Measurements from ENCODE around the gene TNFRSF6B.
"Not testable (repeated sequence)": the region's sequence is repeated elsewhere in the genome, so short reads cannot be mapped to it uniquely, and the experiment has no call there.

The TNFRSF6B gene

GRCh38 chr20:63709149-63709527, 12.7 kb downstream of the TNFRSF6B start:
- DNase-seq, result no peak

DNA sequence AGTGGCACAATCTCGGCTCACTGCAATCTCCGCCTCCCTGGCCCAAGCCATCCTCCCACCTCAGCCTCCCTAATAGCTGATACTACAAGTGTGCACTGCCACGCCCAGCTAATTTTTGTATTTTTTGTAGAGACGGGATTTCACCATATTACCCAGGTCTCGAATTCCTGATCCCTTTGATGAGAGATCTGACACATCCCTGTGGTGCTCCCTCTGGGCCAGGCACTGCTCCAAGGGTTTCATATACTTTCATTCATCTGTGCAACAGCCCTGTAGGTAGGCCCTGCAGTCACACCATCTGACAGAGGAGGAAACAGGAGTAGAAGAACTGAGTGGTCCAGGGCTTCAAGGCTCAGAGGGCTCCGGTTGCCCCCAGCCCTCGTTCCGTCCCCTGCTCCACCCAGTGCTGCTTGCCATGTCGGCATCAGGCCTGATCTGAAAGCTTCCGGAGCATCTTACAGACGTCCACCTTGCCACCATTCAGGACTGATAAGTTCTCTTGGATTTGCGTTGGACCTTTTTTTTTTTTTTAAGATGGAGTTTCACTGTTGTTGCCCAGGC, 14.7 kb downstream of the TNFRSF6B start:
- no peak for DNase-seq

- DNase-seq, result no peak
Measured at GRCh38 chr20:63712191-63712590, 15.7 kb downstream of the TNFRSF6B start.

GRCh38 chr20:63714858-63715257, 18.4 kb downstream of the TNFRSF6B start:
- DNase-seq, result no peak

GRCh38 chr20:63718996-63719395, 22.5 kb downstream of the TNFRSF6B start:
- no peak for DNase-seq

GRCh38 chr20:63722967-63723622, 26.6 kb downstream of the TNFRSF6B start:
- not testable (repeated sequence) for DNase-seq

DNA sequence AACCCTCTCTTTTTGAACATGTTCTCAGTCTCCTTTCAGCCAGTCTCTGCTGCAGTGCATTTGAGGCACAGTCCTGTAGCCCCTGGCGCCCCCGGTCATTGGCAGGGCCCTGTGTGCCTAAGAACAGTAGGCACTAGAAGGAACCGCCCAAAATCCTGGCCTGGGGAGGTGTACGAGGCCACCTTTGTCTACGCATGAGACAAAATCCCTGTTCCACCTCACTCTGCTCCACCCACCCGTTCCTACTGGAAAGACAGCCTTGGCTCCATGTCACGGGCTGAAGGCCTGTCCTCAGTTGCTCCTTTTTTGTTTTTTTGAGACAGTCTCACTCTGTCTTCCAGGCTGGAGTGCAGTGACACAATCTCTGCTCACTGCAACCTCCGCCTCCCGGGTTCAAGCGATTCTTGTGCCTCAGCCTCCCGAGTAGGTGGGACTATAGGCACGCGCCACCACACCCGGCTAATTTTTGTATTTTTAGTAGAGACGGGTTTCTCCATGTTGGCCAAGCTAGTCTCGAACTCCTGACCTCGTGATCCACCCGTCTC, 33.8 kb downstream of the TNFRSF6B start:
- DNase-seq, result not testable (repeated sequence)

GRCh38 chr20:63731410-63731809, 35.0 kb downstream of the TNFRSF6B start:
- no peak for DNase-seq

DNA sequence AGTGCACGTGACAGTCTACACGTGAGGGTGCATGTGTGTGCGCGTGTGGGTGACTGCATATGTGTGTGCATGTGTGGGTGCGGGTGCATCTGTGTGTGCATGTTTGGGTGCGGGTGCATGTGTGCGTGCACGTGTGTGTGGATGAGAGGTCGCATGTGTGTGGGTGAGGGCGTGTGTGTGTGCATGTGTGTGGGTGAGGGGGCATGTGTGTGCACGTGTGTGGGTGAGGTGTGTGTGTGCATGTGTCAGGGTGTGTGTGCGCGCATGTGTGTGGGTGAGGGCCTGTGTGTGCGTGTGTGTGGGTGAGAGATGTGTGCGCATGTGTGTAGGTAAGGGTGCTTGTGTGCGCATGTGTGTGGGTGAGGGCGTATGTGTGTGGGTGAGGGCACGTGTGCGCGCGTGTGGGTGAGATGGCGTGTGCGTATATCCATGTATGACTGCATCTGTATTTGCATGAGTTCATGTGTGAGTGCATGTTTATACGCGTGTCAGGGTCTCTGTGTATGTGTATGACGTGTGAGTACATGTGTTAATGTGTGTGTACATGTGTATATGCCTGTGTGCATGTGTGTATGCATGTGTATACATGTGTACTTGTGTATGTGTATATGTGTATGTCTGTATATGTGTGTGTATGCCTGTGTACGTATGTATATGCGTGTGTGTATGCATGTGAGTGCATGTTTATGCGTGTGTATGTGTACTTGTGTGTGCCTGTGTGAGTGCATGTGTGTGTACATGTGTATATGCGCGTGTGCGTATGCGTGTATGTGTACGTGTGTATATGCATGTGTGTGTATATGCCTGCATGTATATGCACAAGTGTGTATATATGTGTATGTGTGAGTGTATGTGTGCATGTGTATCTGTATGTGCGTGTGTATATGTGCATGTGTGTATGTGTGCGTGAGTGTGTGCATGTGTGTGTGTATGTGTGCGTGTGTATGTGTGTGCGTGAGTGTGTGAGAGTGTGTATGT, 36.0 kb downstream of the TNFRSF6B start:
- no peak for DNase-seq

DNA sequence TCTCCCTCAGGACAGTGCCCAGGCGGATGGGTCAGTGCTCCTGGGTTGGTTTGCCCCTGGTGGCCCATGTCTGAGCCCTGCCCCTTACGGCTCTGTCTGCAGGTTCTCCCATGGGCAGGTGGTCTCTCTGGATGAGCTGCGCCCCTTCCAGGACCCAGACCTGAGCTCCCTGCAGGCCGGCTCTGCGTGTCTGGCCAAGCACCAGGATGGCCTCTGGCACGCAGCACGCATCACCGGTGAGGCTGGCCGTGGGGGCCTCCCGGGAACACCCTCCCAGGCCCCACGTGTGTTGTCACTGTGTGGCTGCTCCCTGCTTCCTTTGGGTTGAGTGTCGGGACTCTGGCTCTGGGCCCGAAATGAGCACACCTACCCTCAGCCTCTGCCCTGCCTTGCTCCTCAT, 36.7 kb downstream of the TNFRSF6B start:
- DNase-seq, result no peak

DNA sequence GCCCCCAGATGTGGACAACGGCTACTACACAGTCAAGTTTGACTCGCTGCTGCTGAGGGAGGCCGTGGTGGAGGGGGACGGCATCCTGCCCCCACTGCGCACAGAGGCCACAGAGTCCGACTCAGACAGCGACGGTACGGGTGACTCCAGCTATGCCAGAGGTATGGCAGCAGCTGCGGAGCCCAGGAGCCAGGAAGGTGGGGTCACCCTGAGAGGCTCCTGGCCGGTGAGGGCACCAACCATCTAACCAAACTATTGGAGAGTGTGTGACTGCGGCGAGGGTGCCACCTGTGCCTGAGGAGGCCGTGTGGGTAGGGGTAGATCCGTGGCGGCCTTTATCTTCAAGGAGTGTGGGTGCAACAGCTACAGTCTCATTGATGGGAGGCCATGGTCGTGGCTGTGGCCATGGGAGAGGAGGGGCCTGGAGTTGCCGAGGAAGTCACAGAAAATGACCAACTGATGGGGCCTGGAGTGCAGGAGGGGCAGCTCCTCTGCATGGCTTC, 37.2 kb downstream of the TNFRSF6B start:
- no peak for DNase-seq

DNA sequence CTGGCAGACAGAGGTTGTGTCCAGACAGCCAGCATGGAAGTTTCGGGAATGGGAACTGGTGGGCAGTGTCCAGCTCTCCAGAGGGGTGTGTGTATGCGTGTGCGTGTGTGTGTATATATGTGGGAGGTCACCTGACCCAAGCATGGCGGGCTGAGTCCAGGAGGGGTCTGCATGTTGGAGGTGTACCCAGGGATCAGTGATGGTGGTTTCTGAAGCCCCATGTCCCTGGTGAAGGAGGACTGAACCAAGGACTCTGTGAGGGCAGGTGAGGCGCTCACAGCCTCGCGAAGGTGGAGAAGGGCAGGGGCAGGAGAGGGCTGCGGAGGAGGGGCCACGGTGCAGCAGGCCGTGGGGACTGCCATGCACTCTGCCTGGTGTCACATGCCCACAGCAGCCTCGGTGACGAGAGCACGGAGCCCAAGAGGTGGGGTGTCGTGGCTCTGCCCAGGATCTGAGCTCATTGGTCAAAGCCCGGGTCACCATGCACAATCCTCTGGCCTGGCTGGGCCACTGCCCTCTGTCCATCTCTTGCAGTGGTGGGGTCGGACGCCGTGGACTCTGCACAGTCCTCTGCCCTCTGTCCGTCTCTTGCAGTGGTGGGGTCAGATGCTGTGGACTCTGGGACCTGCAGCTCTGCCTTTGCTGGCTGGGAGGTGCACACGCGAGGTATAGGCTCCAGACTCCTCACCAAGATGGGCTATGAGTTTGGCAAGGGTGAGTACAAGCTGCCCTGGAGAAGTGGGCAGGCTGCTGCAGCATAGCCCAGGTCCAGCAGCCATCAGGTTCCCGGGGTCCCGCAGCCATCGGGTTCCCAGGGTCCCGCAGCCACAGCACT, 37.9 kb downstream of the TNFRSF6B start:
- no peak for DNase-seq

- no peak for DNase-seq
Measured at GRCh38 chr20:63734946-63735858, 38.8 kb downstream of the TNFRSF6B start.

DNA sequence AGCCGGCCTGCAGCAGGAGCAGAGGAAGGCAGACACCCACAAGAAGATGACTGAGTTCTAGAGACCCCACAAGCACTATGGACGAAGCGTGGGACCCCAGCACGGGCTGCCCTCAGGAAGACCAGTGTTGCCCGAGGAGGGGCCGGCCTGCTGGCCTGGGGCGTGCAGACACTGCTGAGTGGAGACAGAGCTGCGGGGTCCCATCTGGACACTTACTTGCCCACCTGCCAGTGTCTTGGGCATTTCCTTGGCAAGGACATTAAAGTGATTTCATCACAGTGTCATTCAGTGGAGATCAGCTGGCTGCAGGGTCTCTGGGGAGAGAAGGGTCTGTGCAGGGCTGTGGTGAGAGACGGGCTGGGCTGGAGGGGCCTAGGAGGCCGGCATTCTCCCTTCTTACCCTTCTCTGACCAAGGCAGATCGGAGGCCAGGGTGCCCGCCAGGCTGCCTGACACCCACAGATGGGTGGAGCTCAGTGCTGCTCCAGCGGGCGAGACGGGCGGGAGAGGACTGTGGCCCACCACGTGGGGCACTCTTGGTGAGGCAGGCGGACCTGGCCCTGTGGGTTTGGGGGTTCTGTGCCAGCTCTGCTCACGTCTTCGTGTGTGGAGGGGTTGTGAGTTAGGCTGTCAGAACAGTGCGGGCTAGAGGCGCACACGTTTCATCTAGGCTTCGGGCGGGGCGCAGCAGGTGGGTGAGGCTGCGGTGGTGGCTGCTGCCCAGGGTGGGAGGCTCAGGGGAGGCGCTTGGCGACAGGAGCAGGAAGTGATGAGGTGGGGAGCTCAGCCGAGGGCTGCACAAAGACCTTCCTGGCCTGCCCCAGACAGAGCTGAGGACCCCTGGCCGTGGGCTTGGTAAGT, 39.6 kb downstream of the TNFRSF6B start, which contains the start of gene LIME1:
Gene LIME1, plus strand, starts transcription at position 806 of the 860 bp plus-strand sequence. CDS start 886 bp downstream, outside the sequence.
- no peak for DNase-seq

DNA sequence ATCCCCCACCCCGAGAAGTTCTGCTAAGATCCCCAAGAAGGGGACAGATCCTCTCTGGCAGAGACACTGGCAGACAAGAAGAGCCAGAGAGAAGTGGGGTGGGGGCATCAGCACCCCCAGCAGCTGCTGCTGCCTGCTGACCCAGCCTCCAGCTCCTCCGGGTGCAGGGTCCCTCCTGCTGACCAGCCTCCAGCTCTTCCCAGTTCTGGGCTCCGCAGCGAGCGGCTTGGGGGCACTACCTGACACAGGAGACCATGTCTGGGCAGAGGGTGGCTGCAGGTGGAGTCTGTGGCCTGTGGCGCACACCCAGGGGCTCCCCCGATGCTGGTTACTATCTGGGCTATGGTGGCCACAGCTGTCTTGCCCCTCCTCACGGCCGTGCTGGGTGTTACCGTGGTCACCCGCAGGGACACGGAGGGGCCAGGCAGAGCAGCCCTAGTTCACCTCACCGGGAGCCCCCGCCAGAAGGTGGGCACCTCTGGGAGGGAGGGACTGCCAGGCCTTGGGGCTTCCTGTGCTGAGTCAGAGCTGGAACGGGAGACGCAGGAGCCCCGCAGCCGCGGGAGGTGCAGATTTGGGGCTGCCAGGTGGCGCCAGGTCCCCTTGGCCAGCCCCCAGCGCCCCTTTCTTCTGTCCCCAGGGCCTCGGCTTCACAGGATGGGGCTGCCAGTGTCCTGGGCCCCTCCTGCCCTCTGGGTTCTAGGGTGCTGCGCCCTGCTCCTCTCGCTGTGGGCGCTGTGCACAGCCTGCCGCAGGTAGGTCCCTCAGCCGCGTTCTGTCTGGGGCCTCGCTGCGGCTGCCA, 40.6 kb downstream of the TNFRSF6B start:
- no peak for DNase-seq

DNA sequence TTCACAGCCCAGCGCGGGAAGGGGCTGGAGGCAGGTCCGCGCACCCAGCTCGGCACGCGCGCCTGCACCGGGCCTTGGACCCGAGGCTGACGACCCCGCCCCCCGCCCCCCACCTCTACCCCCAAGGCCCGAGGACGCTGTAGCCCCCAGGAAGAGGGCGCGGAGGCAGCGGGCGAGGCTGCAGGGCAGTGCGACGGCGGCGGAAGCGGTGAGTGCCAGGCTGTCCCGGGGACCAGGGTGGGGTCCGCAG, 41.2 kb downstream of the TNFRSF6B start:
- no peak for DNase-seq

- peak; percentile 60 for DNase-seq
Measured at GRCh38 chr20:63737945-63738686, 41.7 kb downstream of the TNFRSF6B start.

DNA sequence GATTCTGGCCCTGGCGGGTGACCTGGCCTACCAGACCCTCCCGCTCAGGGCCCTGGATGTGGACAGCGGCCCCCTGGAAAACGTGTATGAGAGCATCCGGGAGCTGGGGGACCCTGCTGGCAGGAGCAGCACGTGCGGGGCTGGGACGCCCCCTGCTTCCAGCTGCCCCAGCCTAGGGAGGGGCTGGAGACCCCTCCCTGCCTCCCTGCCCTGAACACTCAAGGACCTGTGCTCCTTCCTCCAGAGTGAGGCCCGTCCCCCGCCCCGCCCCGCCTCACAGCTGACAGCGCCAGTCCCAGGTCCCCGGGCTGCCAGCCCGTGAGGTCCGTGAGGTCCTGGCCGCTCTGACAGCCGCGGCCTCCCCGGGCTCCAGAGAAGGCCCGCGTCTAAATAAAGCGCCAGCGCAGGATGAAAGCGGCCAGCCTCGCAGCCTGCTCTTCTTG, 42.3 kb downstream of the TNFRSF6B start:
- peak; percentile 76 for DNase-seq
